Measurements from ENCODE around the gene UCHL1. TPM values are rescaled to one million over a fixed set of nuclear protein-coding genes. Genes with fewer than 3 reads are reported as not detected.

UCHL1 gene
- polyA plus RNA-seq, 1 experiment = 1,872 TPM

DNA sequence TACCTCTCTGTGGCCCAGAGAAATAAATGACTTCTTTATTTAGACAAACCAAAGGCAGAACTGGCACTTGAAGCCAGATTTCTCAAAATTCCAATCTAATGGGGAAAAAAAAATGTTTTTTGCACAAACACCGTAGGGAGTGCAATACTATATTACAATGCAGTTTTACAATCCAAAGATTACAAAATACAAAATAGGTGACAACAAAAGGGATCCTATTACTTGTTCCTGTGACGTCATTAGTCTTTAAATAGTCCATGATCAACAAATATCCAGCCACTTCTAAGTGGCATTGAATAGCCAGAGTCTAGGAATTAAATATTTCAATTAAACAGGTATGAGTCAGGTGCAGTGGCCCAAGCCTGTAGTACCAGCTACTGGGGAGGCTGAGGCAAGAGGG lies 39.4 kb upstream of the UCHL1 start:
- CTCF ChIA-PET = interaction anchor here (0.9 to 3.9 kb wide), 6 partner anchors 40 to 309 kb away, joined by 3 to 39 read pairs (median 4); partner anchors contain the start of gene UCHL1
- no peak for DNase-seq (ENCODE audit: low read depth, low spot score)
- H3K27ac ChIP-seq (ENCODE audit: low read depth, low read length) = no peak overlapping the region
- H3K27me3 ChIP-seq (ENCODE audit: control insufficient read depth, insufficient read depth, low read length) = no peaks in the 10 kb centered on the region
- H3K4me3 ChIP-seq (ENCODE audit: low read depth, low read length) = no peak overlapping the region
- POLR2A ChIA-PET = interaction anchor here (0.6 to 1.7 kb wide), 4 partner anchors 39 to 302 kb away, joined by 3 to 21 read pairs (median 4); partner anchors contain the start of gene UCHL1
- H3K9me3 ChIP-seq (ENCODE audit: control insufficient read depth, insufficient read depth, low read length) = no peaks in the 10 kb centered on the region
- TF ChIP-seq CTCF (IDR thresholded peaks at IDR 0.05; ENCODE audit: low read depth, low read length) = no peak

DNA sequence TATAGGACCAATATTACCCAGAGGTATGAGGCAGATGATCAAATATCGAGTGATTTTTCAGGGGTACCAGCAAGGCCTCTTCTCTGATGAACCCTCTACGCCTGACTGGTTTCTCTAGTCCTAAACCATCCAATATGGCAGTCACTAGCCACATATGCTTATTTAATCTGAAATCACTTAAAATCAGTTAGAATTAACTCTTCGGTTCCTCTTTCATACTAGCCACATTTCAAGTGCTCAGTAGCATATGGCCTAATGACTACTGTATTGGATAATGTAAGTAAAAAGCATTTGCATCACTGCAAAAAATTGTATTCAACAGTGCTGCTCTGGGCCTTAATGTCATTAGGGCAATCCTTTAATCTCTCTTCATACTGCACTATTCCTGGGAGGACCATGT lies 38.0 kb upstream of the UCHL1 start:
- CTCF ChIA-PET = interaction anchor here (0.6 to 3.9 kb wide), 5 partner anchors 14 to 310 kb away, joined by 3 to 39 read pairs (median 6); no protein-coding TSS in a partner anchor
- H3K27ac ChIP-seq (ENCODE audit: low read depth, low read length) = no peak overlapping the region

DNA sequence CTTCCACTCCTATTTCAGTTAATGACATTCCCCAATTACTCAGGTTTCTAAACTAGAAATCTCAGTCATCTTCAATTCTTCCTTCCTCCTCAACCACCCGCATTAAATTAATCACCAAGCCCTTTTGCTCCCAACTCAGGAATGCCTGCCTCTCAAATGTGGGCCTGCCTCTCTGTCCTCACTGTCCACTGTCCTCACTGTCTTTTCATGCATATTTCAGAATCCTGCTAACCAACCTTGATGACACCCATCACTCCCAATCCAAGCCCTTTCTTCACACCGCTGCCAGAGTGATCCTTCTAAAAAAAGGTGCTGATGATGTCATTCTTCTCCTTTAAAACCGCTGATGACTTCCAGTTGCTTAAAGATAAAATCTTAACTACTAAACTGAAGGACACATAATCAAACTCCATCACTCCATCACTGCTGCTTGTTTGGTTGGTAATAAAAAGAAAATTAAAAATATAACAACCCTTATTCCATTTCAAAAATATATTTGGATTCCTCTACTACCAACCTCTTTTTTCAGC lies 37.2 kb upstream of the UCHL1 start:
- no peak for TF ChIP-seq CTCF (IDR thresholded peaks at IDR 0.05; ENCODE audit: low read depth, low read length)
- Histone ChIP-seq H3K27me3 (ENCODE audit: control insufficient read depth, insufficient read depth, low read length) (no peaks in the 10 kb centered on the region), H3K4me3 (ENCODE audit: low read depth, low read length) (no peak overlapping the region), H3K27ac (ENCODE audit: low read depth, low read length) (no peak overlapping the region), H3K9me3 (ENCODE audit: control insufficient read depth, insufficient read depth, low read length) (no peaks in the 10 kb centered on the region)
- DNase-seq (ENCODE audit: low read depth, low spot score) = no peak
- CTCF ChIA-PET = interaction anchor here (0.6 to 3.9 kb wide), 6 partner anchors 14 to 295 kb away, joined by 3 to 39 read pairs (median 3); partner anchors contain the start of gene UCHL1
- POLR2A ChIA-PET = no interaction called here

More for the DNA sequence above, 38.0 kb upstream of the UCHL1 start:
- no peak for DNase-seq (ENCODE audit: low read depth, low spot score)
- H3K9me3 ChIP-seq (ENCODE audit: control insufficient read depth, insufficient read depth, low read length) = no peaks in the 10 kb centered on the region
- H3K27me3 ChIP-seq (ENCODE audit: control insufficient read depth, insufficient read depth, low read length) = no peaks in the 10 kb centered on the region
- POLR2A ChIA-PET = interaction anchor here (1.5 kb wide), 1 partner anchor 38 kb away, joined by 4 read pairs; the partner anchor contains the start of gene UCHL1
- H3K4me3 ChIP-seq (ENCODE audit: low read depth, low read length) = no peak overlapping the region
- TF ChIP-seq CTCF (IDR thresholded peaks at IDR 0.05; ENCODE audit: low read depth, low read length) = no peak

DNA sequence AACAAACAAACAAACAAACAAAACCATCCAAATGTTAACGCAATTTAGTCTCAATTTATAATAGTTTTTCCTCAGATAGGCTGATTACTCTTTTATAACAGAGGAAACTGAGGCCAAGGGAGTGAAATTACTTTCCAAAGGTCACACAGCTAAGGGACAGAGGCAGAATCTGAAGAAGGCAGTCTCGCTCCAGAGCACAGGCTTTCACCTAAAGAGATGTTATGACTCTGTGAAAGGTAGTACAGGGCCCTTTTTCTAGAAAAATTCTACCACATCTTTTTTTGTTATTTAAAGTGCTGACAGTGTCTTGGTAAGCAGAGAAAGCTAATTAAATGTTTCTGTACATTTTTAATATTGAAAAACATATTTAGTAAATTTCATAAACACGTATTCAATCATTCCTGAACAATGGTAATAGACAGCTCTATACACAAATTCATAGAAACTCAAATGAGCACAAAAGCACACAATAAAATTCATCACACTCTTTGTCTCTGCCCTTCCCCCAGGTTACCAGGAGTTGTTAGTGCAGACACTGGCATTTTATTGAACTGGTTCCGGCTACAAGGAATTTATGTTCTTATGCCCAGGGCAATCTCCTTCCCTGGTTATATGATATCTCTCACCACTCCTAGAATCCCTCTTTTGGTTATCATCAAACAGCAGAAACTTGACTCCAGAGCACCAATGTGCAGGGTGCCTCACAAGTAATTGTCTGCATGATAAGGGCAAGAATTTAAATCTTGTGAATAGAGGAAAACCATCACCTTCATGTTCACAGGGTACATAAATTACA lies 34.7 kb upstream of the UCHL1 start:
- no peak for TF ChIP-seq CTCF (IDR thresholded peaks at IDR 0.05; ENCODE audit: low read depth, low read length)
- DNase-seq (ENCODE audit: low read depth, low spot score) = no peak
- Histone ChIP-seq H3K27ac (ENCODE audit: low read depth, low read length) (no peak overlapping the region), H3K9me3 (ENCODE audit: control insufficient read depth, insufficient read depth, low read length) (no peaks in the 10 kb centered on the region), H3K27me3 (ENCODE audit: control insufficient read depth, insufficient read depth, low read length) (no peaks in the 10 kb centered on the region), H3K4me3 (ENCODE audit: low read depth, low read length) (no peak overlapping the region)
- CTCF ChIA-PET = interaction anchor here (1.0 to 4.2 kb wide), 5 partner anchors 37 to 325 kb away, joined by 3 to 17 read pairs (median 5); no protein-coding TSS in a partner anchor
- POLR2A ChIA-PET = interaction anchor here (0.9 kb wide), 1 partner anchor 35 kb away, joined by 3 read pairs; the partner anchor contains the start of gene UCHL1

DNA sequence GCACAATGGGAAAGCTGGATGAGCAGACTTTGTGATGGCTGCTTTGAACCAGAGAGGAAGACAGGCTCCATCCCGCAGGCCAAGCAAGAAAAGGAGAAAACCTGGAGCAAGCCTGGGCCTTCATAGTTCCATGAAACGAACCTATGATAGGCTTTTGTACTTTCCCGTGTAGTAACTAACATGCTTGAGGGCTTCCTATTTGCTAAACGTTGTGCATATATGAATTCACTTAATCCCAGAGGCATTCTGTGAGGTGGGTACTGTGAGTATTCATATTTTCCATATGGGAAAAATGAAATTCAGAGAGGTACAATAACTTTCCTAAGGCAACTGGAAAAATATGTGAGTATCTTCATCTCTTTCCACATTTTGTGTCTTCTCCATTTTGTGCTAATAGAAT lies 28.8 kb upstream of the UCHL1 start:
- no peak overlapping the region for H3K4me3 ChIP-seq (ENCODE audit: low read depth, low read length)
- DNase-seq (ENCODE audit: low read depth, low spot score) = no peak
- TF ChIP-seq CTCF (IDR thresholded peaks at IDR 0.05; ENCODE audit: low read depth, low read length) = no peak
- H3K27ac ChIP-seq (ENCODE audit: low read depth, low read length) = no peak overlapping the region
- peaks cover 3% of the 10 kb centered on the region for H3K27me3 ChIP-seq (ENCODE audit: control insufficient read depth, insufficient read depth, low read length)
- H3K9me3 ChIP-seq (ENCODE audit: control insufficient read depth, insufficient read depth, low read length) = no peaks in the 10 kb centered on the region
- ChIA-PET CTCF (no interaction called here), POLR2A (no interaction called here)
